CD4-positive, alpha-beta T cell treated with Interleukin-17A for 4 hours (primary cell): ENCODE measurements around the gene GSTM4.
"Not testable (repeated sequence)": the region's sequence is repeated elsewhere in the genome, so short reads cannot be mapped to it uniquely, and the experiment has no call there.

Source experiments
- DNase-seq: peaks from one replicate; pipeline ENCODE4 v3.0.0-alpha.2; 2020; ENCODE audit warnings: mixed read lengths

Gene GSTM4

DNA sequence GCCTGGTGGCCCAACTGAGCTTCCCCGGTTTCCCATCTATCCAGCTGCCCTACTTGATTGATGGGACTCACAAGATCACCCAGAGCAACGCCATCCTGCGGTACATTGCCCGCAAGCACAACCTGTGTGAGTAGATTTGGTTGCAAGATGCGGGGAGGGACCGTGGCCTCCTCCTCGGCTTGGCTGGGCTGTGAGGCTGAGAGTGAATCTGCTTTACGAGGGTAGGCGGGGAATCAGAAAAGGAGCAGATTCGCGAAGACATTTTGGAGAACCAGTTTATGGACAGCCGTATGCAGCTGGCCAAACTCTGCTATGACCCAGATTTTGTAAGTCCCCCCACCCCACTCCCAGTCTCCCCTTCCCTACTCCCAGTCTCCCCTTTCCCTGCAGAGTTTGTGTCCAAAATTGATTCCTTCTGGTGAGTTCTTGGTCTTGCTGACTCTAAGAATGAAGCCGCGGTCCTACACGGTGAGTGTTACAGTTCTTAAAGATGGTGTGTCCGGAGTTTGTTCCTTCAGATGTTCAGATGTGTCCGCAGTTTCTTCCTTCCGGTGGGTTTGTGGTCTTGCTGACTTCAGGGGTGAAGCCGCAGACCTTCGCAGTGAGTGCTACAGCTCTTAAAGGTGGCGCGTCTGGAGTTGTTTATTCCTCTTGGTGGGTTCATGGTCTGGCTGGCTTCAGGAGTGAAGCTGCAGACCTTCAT lies 13.5 kb downstream of the GSTM4 start:
- no peak for DNase-seq

DNA sequence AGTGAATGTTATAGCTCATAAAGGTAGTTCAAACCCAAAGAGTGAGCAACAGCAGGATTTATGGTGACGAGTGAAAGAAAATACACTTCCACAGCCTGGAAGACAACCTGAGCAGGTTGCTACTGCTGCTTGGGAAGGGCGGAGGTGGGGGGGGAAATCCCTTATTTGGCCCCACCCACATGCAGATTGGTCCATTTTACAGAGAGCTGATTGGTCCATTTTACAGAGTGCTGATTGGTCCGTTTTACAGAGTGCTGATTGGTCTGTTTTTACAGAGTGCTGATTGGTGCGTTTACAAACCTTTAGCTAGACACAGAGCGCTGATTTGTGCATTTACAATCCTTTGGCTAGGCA lies 14.0 kb downstream of the GSTM4 start:
- not testable (repeated sequence) for DNase-seq

DNA sequence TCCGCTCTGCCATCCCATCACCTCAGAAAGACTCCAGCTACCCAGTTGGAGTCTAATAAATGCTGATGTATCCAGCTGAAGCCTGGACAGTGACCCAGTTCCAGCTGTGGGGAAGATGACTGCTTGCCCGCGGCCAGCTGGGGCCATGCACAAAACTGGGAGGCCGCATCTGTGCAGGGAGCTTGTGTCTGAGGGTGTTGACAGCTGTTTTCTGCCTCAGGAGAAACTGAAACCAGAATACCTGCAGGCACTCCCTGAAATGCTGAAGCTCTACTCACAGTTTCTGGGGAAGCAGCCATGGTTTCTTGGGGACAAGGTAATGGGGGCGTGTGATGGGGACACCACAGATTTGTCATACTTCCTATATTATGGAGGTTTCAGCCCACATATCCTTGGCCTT lies 15.2 kb downstream of the GSTM4 start:
- no peak for DNase-seq

DNA sequence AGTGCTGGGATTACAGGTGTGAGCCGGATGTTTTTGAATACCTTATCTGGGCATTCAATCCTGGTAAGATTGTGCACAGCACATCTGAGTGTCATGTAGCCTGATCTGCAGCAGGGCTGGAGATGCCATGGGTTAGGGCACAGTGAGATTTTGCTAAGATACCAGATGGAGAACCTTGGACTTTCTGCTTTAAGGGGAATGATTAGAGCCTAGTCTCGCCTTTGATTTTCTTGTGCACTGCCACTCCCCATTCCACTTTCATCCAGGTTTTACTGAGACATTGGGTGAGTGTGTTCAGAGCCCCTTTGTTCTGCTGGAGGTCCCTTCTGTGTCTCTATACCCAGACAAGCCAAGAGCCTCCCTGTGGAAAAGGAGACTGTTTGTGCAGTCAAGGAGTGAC lies 18.0 kb downstream of the GSTM4 start:
- DNase-seq, result not testable (repeated sequence)

DNA sequence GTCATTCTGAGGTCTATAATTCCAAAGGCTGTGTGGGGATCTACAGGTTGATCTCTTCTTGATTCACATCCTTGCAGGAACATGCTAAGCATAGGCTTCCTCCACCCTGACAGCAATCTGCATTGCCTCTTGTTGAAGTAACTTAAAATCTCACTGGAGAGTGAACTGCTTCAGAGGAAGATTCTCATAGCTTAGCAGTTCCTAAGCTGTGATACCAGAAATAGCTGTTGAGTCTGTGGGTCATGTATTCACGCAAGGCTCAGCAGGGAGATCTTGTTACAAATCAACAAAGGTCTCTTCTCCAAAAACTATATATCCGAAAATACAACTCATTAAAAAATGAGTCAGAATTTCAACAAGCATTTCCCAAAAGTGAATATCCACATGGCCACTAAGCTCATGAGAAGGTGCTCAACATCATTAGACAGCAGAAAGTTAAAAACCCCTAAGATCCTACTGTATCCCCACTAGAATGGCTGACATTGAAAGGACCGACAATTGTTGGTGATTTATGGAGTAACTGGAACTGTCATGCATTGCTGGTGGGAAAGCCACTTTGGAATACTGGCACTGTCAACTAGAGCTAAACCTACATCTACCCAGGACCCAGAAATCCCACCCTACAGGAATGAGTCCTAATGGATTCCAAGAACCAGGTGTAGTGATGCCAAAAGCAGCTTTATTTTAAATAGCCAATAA lies 20.9 kb downstream of the GSTM4 start:
- DNase-seq, result not testable (repeated sequence)

DNA sequence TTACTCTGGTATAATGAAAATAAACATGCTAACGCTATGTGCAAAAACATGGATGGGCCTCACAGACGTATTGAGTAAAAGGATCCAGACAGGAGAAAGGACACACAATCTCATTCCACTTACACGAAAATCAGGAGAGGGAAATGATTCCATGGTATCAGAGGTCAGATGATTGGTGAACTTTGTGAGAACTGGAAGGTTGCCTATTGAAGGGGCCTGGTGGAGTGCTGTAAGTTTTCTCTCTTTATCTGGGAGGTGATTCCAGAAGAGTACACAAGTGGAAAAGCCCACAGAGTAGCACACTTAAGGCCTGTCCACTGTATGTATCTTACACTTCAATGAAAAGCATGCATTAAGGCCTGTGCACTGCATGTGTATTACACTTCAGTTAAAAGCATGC lies 21.6 kb downstream of the GSTM4 start:
- no peak for DNase-seq

DNA sequence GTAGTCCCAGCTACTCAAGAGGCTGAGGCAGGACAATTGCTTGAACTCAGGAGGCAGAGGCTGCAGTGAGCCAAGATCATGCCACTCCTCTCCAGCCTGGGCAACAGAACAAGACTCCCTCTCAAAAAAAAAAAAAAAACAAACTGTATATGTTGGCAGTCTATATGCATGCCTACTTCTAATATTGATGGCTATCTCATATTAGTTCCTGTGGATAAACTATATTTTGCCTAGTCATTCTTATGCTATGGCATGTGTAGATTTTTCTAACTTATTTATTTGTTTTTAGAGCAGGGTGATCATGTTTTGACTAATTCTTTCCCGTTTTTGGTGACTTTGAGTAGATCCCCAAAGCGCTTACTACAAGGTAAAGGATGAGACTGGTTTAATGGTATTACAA lies 22.7 kb downstream of the GSTM4 start:
- DNase-seq, result not testable (repeated sequence)

DNA sequence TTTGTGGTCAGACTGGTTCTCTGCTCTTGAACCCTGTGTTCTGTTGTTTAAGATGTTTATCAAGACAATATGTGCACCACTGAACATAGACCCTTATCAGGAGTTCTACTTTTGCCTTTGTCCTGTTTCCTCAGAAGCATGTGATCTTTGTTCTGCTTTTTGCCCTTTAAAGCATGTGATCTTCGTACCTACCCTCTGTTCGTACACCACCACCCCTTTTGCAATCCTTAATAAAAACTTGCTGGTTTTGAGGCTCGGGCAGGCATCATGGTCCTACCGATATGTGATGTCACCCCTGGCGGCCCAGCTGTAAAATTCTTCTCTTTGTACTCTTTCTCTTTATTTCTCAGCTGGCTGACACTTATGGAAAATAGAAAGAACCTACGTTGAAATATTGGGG lies 28.9 kb downstream of the GSTM4 start:
- not testable (repeated sequence) for DNase-seq

DNA sequence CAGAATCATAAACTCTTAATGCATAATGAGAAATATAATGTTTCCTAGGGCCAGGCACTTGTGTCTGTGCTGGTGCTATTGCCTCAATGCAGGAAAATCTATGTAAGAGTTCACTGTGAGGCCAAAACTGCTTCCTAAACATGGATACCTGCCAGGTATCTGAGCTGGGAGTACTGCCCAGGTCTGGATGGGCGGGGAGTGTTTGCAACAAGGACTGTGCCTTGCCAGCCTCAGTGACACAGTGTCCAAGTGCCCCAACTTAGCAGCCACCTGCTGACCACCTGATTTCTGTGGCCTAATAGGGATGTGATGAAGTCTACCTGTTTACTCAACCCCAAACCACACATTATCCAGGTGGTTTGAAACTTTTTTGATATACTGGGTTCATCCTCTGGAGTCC lies 29.5 kb downstream of the GSTM4 start:
- DNase-seq, result not testable (repeated sequence)

DNA sequence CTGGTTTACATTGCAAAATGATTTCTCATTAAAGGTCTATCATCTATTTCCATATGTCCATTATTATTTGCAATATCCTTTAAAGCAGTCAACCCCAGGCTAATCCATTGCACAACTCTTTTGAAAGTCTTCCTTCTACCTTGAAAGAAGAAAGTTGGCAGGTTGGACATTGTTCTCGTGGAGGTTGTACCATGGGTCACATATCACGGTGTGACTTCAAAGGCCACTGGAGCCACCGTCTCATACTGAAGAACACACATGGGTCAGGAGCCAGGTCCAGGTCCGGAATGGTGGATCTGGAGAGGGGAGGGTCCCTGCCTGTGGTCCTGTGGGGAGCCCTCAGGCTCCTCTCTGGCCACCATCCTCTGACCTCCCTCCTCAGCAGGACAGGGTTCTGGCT lies 30.0 kb downstream of the GSTM4 start:
- DNase-seq, result not testable (repeated sequence)

DNA sequence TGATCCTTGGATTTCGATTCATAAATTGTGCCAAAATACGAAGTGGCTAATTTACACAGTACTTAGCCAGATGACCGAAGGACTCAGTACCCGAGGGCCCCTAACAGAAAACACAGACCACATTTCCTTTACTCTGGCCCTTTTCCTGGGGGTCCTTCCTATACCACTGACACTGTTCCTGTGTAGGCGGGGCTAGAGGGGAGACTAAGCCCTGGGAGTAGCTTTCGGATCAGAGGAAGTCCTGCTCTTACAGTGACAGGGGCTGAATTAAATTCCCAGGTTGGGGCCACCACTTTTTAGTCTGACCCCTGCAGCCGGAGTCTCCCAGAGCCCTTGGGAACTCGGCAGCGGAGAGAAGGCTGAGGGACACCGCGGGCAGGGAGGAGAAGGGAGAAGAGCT lies 31.2 kb downstream of the GSTM4 start:
- not testable (repeated sequence) for DNase-seq

DNA sequence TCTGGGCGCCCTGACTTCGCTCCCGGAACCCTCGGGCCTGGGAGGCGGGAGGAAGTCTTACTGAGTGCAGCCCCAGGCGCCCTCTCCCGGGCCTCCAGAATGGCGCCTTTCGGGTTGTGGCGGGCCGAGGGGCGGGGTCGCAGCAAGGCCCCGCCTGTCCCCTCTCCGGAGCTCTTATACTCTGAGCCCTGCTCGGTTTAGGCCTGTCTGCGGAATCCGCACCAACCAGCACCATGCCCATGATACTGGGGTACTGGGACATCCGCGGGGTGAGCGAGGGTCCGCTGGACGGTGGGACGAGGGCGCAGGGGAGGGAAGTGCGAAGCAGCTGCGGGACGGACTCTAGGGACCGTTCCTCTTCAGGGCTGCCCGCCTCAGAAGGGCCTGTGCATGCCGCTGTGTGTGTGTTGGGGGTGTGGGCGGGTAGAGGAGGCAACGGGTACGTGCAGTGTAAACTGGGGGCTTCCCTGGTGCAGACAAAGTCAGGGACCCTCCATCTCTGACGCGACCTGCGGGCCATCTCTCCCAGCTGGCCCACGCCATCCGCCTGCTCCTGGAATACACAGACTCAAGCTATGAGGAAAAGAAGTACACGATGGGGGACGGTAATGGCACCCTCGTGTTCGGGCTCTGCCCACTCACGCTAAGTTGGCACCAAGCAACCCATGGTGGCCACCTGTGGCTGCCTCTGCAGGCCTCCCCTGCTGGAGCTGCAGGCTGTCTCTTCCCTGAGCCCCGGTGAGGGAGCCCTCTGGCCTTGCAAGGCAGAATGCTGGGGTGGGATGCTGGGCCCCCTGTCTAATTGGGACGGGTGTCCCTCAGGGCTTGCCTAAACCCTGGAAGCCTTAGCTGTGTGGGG lies 32.0 kb downstream of the GSTM4 start, which contains the start of gene GSTM1:
GSTM1 (plus strand) TSS at position 177 of the 859 bp plus-strand sequence; CDS start at position 234, 57 bp downstream.
- DNase-seq, result no peak

DNA sequence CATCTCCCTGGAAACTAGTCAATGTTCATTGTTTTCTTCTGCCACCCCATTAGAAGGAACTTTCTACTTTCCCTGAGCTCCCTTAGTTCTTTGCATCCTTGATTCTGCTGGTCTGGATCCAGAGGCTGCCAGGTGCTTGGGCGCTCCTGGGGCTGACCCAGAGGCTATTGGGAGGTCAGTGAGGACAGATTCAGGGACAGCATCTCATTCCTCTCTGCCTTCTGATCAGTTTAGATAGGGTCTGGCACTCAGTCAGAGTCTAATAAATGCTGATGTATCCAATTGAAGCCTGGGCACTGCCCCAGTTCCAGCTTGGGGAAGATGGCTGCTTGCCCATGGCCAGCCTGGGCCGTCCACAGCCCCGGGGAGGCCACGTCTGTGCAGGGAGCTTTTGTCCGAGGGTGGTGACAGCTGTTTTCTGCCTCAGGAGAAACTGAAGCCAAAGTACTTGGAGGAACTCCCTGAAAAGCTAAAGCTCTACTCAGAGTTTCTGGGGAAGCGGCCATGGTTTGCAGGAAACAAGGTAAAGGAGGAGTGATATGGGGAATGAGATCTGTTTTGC lies 34.0 kb downstream of the GSTM4 start:
- no peak for DNase-seq

DNA sequence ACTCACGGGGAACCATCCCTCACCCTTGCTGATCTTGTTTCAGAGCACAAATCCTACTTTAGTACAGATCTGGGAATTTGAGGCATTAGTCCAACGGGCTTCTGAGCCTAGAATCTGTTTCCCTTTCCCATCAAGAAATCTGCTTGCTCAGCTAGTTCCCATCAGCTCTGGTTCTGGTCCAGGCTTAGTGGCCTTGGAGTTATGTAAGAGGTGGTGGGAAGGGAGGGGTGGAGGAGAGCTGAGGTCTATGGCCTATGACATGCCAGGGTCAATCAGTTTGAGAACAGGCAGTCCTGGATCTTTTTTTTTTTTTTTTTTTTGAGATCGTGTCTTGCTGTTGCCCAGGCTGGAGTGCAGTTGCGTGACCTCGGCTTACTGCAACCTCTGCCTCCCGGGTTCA lies 35.9 kb downstream of the GSTM4 start:
- DNase-seq, result no peak

DNA sequence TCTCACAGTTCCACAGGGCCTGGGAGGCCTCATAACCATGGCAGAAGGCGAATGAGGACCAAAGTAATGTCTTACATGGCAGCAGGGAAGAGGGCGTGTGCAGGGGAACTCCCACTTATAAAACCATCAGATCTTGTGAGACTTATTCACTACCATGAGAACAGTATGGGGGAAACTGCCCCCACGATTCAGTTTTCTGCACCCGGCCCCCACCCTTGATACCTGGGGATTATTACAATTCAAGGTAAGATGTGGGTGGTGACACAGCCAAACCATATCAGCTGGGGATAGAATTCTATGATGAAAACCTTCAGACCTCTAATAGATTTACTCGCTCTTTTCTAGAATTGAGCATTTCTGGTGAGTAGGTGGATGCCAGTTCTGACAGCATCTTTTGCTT lies 38.5 kb downstream of the GSTM4 start:
- DNase-seq, result not testable (repeated sequence)

DNA sequence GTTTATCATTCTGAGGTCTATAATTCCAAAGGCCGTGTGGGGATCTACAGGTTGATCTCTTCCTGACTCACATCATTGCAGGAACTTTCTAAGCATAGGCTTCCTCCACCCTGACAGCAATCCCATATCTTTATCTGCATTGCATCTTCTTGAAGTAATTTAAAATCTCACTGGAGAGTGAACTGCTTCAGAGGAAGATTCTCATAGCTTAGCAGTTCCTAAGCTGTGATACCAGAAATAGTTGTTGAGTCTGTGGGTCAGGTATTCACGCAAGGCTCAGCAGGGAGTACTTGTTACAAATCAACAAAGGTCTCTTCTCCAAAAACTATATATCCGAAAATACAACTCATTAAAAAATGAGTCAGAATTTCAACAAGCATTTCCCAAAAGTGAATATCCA lies 39.2 kb downstream of the GSTM4 start:
- DNase-seq, result not testable (repeated sequence)

DNA sequence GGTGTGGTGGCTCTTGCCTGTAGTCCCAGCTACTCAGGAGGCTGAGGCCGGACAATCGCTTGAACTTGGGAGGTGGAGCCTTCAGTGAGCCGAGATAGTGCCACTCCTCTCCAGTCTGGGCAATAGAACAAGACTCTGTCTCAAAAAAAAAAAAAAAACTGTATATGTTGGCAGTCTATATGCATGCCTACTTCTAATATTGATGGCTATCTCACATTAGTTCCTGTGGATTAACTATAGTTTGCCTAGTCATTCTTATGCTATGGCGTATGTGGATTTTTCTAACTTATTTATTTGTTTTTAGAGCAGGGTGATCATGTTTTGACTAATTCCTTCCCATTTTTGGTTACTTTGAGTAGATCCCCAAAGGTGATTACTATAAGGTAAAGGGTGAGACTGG lies 41.2 kb downstream of the GSTM4 start:
- no peak for DNase-seq

DNA sequence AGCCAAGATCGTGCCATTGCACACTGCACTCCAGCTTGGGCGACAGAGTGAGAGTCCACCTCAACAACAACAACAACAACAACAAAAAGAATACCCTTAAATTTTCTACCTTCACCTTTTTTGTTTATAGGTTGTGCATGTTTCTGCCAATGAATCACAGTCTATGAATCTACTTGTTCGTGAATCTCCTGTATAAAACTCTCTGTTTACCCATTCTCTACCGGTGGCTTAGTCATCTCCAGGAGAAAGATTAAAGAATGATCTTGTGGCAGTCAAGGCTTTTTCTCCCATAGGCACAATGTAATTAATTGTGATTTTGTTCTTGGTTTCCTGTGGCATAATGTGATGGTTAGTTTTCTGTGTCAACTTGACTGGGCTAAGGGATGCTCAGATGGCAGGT lies 42.0 kb downstream of the GSTM4 start:
- DNase-seq, result not testable (repeated sequence)

DNA sequence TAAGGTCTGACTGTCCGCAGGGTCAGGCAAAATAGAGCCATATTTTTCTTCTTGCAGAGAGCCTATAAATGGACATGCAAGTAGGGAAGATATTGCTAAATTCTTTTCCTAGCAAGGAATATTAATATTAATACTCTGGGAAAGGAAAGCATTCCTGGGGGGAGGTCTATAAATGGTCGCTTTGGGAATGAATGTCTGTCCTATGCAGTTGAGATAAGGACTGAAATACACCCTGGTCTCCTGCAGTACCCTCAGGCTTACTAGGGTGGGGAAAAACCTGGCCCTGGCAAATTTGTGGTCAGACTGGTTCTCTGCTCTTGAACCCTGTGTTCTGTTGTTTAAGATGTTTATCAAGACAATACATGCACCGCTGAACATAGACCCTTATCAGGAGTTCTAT lies 47.0 kb downstream of the GSTM4 start:
- not testable (repeated sequence) for DNase-seq

DNA sequence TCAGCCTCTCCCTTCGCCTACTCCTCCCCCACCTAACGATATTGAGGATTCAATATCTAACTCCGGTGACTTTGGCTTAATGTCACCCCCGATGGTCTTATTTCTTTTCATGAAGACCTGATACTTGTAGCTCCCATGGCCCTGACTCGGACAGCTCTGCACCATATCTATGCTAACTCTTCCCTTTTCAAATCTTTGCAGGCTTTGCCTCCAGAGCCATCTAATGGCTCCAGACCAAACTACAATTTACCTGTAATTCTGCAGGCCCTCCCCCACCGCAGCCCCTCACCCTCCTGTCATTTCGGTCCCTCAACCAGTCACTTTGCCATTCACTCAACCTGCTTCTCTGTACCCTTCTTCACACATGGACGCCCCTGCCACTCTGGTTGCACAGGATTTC lies 48.3 kb downstream of the GSTM4 start:
- no peak for DNase-seq

DNA sequence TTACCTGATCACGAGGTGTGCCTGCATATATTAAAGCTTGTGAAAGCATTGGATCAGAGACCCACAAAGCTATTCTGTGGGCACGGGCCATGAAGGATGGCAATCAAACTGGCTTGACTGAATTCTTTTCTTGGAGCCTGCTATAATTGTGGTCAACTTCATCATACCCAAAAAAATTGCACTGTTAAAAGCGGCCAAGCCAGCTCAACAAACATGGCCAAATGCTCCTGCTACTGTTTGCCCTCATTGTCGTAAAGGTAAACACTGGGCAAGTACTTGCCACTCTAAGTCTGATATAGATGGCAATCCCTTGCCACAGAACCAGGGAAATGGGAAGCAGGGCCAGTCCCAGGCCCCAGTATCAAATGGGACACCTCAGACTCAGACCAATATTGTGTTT lies 49.5 kb downstream of the GSTM4 start:
- no peak for DNase-seq

DNA sequence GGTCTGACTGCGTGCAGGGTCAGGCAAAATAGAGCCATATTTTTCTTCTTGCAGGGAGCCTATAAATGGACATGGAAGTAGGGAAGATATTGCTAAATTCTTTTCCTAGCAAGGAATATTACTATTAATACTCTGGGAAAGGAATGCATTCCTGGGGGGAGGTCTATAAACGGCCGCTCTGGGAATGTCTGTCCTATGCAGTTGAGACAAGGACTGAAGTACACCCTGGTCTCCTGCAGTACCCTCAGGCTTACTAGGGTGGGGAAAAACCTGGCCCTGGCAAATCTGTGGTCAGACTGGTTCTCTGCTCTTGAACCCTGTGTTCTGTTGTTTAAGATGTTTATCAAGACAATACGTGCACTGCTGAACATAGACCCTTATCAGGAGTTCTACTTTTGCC lies 53.0 kb downstream of the GSTM4 start:
- not testable (repeated sequence) for DNase-seq

DNA sequence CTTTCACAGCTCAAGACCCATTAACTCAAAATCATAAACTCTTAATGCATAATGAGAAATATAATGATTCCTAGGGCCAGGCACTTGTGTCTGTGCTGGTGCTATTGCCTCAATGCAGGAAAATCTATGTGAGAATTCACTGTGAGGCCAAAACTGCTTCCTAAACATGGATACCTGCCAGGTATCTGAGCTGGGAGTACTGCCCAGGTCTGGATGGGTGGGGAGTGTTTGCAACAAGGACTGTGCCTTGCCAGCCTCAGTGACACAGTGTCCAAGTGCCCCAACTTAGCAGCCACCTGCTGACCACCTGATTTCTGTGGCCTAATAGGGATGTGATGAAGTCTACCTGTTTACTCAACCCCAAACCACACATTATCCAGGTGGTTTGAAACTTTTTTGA lies 53.9 kb downstream of the GSTM4 start:
- not testable (repeated sequence) for DNase-seq
